ENCODE results near the gene AP4E1. TPM values are rescaled to one million over a fixed set of nuclear protein-coding genes. Genes with fewer than 3 reads are reported as not detected.

Gene AP4E1
- total RNA-seq, 3 donors from 2014 or later (not counting 1 experiment from before 2014, with no cell fraction given) = 13.1 to 14.5 (median 14.1) TPM

DNA sequence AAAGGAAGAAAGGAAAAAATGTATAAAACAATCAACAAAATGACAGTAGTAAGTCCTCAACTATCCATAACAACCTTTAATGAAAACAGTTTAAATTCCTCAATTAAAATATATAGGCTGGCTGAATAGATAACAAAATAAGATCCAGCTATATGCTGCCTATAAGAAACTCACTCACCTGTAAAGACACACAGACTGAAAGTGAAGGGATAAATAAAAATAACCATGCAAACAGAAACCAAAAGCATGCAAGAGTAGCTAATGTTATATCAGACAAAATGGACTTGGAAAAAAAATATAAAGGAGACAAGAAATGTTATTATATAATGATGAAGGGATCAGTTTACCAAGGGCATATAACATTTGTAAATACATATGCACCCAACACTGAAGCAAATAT is 51.2 kb downstream of the AP4E1 start:
- H3K4me3 Mint-ChIP-seq = no peak overlapping the region
- H3K27ac Mint-ChIP-seq = no peak overlapping the region
- intact Hi-C loops (cut with micrococcal nuclease) = no loop called here
- peaks cover 62% of the 10 kb centered on the region for H3K36me3 Mint-ChIP-seq
- H3K9me3 ChIP-seq (ENCODE audit: control insufficient read depth, insufficient read depth, low read length) = peaks cover 6% of the 10 kb centered on the region
- H3K27me3 Mint-ChIP-seq (ENCODE audit: low read depth in 2 of 2) = no peaks in the 10 kb centered on the region
- no peak overlapping the region for H3K27ac ChIP-seq (ENCODE audit: low read length)
- peaks cover 16 to 19% of the 10 kb centered on the region in 2 donors for H3K9me3 Mint-ChIP-seq
- DNase-seq = no peak
- no peaks in the 10 kb centered on the region for H3K27me3 ChIP-seq (ENCODE audit: control insufficient read depth, insufficient read depth, low read length)
- peaks cover 0 to 11% of the 10 kb centered on the region in 2 donors for H3K4me1 Mint-ChIP-seq
- H3K4me1 ChIP-seq (ENCODE audit: control insufficient read depth, insufficient read depth, low read length) = no peaks in the 10 kb centered on the region
- peaks cover 54% of the 10 kb centered on the region for H3K36me3 ChIP-seq (ENCODE audit: control insufficient read depth, insufficient read depth, low read length)
- TF ChIP-seq, protein P1, sequence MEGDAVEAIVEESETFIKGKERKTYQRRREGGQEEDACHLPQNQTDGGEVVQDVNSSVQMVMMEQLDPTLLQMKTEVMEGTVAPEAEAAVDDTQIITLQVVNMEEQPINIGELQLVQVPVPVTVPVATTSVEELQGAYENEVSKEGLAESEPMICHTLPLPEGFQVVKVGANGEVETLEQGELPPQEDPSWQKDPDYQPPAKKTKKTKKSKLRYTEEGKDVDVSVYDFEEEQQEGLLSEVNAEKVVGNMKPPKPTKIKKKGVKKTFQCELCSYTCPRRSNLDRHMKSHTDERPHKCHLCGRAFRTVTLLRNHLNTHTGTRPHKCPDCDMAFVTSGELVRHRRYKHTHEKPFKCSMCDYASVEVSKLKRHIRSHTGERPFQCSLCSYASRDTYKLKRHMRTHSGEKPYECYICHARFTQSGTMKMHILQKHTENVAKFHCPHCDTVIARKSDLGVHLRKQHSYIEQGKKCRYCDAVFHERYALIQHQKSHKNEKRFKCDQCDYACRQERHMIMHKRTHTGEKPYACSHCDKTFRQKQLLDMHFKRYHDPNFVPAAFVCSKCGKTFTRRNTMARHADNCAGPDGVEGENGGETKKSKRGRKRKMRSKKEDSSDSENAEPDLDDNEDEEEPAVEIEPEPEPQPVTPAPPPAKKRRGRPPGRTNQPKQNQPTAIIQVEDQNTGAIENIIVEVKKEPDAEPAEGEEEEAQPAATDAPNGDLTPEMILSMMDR (IDR thresholded peaks at IDR 0.05) = no peak
- no peak overlapping the region for H3K4me3 ChIP-seq (ENCODE audit: low read length)
- no peak for ATAC-seq

DNA sequence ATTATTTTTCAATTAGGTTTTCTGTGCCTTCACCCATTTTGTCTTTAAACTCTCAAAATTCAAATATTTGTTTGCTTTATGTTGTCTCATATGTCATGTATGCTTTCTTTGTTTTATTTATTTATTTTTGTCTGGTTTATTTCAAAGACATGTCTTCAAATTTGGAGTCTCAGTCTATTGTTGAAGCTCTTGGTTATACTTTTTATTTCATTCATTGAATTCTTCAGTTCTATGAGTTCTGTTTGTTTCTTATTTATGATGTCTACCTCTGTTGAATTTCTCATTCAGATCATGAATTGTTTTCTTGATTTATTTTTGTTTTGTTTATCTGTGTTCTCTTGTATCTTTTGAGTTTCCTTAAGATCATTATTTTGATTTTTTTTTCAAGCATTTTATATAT is 55.6 kb downstream of the AP4E1 start:
- no peaks in the 10 kb centered on the region for H3K4me1 ChIP-seq (ENCODE audit: control insufficient read depth, insufficient read depth, low read length)
- TF ChIP-seq, protein P1 (IDR thresholded peaks at IDR 0.05) = no peak
- no peak overlapping the region for H3K4me3 Mint-ChIP-seq
- H3K27ac ChIP-seq (ENCODE audit: low read length) = no peak overlapping the region
- no peaks in the 10 kb centered on the region for H3K27me3 ChIP-seq (ENCODE audit: control insufficient read depth, insufficient read depth, low read length)
- H3K27ac Mint-ChIP-seq = no peak overlapping the region
- DNase-seq (no peak), ATAC-seq (no peak)
- H3K36me3 Mint-ChIP-seq = peaks cover 67% of the 10 kb centered on the region
- peaks cover 14% of the 10 kb centered on the region for H3K9me3 ChIP-seq (ENCODE audit: control insufficient read depth, insufficient read depth, low read length)
- intact Hi-C loops (cut with micrococcal nuclease) = no loop called here
- H3K27me3 Mint-ChIP-seq (ENCODE audit: low read depth in 2 of 2) = no peaks in the 10 kb centered on the region
- H3K9me3 Mint-ChIP-seq = peaks cover 15 to 26% of the 10 kb centered on the region in 2 donors
- H3K4me3 ChIP-seq (ENCODE audit: low read length) = no peak overlapping the region
- H3K4me1 Mint-ChIP-seq = peaks cover 0 to 5% of the 10 kb centered on the region in 2 donors
- peaks cover 29% of the 10 kb centered on the region for H3K36me3 ChIP-seq (ENCODE audit: control insufficient read depth, insufficient read depth, low read length)

DNA sequence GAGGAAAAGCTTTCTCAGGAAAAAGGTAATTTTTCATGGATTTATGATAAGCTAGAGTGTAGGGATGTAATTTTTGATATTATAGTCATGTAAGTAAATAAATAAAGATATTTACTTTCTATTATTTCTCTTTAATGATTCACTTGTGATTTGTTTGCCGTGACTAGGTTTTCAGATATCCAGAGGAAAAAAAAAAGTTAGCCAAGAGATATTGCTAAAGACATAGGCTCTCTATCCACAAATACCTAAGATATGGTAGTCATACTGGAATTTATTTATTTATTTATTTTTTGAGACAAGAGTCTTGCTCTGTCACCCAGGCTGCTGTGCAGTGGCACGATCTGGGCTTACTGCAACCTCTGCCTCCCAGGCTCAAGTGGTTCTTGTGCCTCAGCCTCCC is 59.9 kb downstream of the AP4E1 start:
- H3K4me3 Mint-ChIP-seq = no peak overlapping the region
- Histone ChIP-seq H3K9me3 (ENCODE audit: control insufficient read depth, insufficient read depth, low read length) (peaks cover 18% of the 10 kb centered on the region), H3K27me3 (ENCODE audit: control insufficient read depth, insufficient read depth, low read length) (no peaks in the 10 kb centered on the region), H3K4me1 (ENCODE audit: control insufficient read depth, insufficient read depth, low read length) (no peaks in the 10 kb centered on the region), H3K27ac (ENCODE audit: low read length) (no peak overlapping the region), H3K36me3 (ENCODE audit: control insufficient read depth, insufficient read depth, low read length) (peaks cover 36% of the 10 kb centered on the region), H3K4me3 (ENCODE audit: low read length) (no peak overlapping the region)
- 95% methylated on average over 1 of the region's 2 CpGs for WGBS (ENCODE audit: insufficient coverage)
- TF ChIP-seq, protein P1 (IDR thresholded peaks at IDR 0.05) = no peak
- H3K4me1 Mint-ChIP-seq = peaks cover 0 to 5% of the 10 kb centered on the region in 2 donors
- H3K36me3 Mint-ChIP-seq = peaks cover 68% of the 10 kb centered on the region
- no peak overlapping the region for H3K27ac Mint-ChIP-seq
- ATAC-seq (no peak), DNase-seq (no peak)
- intact Hi-C loops (cut with micrococcal nuclease) = no loop called here
- H3K9me3 Mint-ChIP-seq = peaks cover 19 to 27% of the 10 kb centered on the region in 2 donors
- H3K27me3 Mint-ChIP-seq (ENCODE audit: low read depth in 2 of 2) = no peaks in the 10 kb centered on the region

DNA sequence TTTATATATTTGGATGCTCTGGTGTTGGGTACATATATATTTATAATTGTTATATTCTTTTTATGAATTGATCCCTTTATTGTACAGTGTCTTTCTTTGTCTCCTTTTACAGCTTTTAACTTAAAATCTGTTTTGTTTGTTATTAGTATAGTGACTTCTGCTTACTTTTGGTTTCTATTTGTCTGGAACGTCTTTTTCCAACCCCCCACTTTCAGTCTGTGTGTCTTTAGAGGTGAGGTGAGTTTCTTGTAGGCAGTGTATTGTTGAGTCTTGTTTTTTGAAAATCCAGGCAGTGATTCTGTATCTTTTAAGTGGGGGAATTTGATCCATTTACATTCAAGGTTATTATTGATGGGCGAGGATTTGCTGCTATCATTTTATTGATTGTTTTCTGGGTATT is 62.0 kb downstream of the AP4E1 start:
- H3K36me3 Mint-ChIP-seq = peaks cover 55% of the 10 kb centered on the region
- ATAC-seq (no peak), DNase-seq (no peak)
- peaks cover 0 to 4% of the 10 kb centered on the region in 2 donors for H3K4me1 Mint-ChIP-seq
- Histone ChIP-seq H3K9me3 (ENCODE audit: control insufficient read depth, insufficient read depth, low read length) (peaks cover 4% of the 10 kb centered on the region), H3K4me3 (ENCODE audit: low read length) (no peak overlapping the region), H3K27me3 (ENCODE audit: control insufficient read depth, insufficient read depth, low read length) (no peaks in the 10 kb centered on the region), H3K36me3 (ENCODE audit: control insufficient read depth, insufficient read depth, low read length) (peaks cover 43% of the 10 kb centered on the region), H3K27ac (ENCODE audit: low read length) (no peak overlapping the region), H3K4me1 (ENCODE audit: control insufficient read depth, insufficient read depth, low read length) (no peaks in the 10 kb centered on the region)
- 100% methylated on average over 1 of the region's 2 CpGs for WGBS (ENCODE audit: insufficient coverage)
- no peak overlapping the region for H3K4me3 Mint-ChIP-seq
- intact Hi-C loops (cut with micrococcal nuclease) = no loop called here
- H3K9me3 Mint-ChIP-seq = peaks cover 12 to 28% of the 10 kb centered on the region in 2 donors
- TF ChIP-seq, protein P1 (IDR thresholded peaks at IDR 0.05) = no peak
- H3K27ac Mint-ChIP-seq = no peak overlapping the region
- no peaks in the 10 kb centered on the region for H3K27me3 Mint-ChIP-seq (ENCODE audit: low read depth in 2 of 2)
